MM.1S (cell line): ENCODE results near the gene ADK.
"Not testable (repeated sequence)": the region's sequence is repeated elsewhere in the genome, so short reads cannot be mapped to it uniquely, and the experiment has no call there.

Experiments
- DNase-seq: peaks from one replicate; pipeline ENCODE4 v3.0.0-alpha.2; 2015
- H2AFZ ChIP-seq: fragments of 300-600 bp; sonication (generic); 2 replicates; pipeline ENCODE4 v1.6.0; 2016; ENCODE audit warnings: antibody characterized with exemption, low read length
- H3F3A ChIP-seq: fragments of 300-600 bp; sonication (generic); 2 replicates; pipeline ENCODE4 v1.6.1; 2016; ENCODE audit warnings: mild to moderate bottlenecking, antibody characterized with exemption, low read length, moderate library complexity, mixed read lengths; ENCODE audit not compliant: insufficient read depth
- H3K27ac ChIP-seq: fragments of 300-600 bp; sonication (generic); 2 replicates; pipeline ENCODE4 v1.5.1; 2016; ENCODE audit warnings: mild to moderate bottlenecking, low read length
- H3K27me3 ChIP-seq: fragments of 300-600 bp; sonication (generic); replicated peaks from 2 replicates; pipeline ENCODE4 v1.6.0; 2016; ENCODE audit warnings: low read length; ENCODE audit not compliant: insufficient read depth
- H3K36me3 ChIP-seq: fragments of 300-600 bp; sonication (generic); replicated peaks from 2 replicates; pipeline ENCODE4 v1.6.1; 2016; ENCODE audit warnings: mild to moderate bottlenecking, low read length, mixed read lengths; ENCODE audit not compliant: insufficient read depth
- H3K4me1 ChIP-seq: fragments of 300-600 bp; sonication (generic); 2 replicates; pipeline ENCODE4 v1.6.1; 2016; ENCODE audit warnings: low read length, mixed read lengths
- H3K4me2 ChIP-seq: fragments of 300-600 bp; sonication (generic); 2 replicates; pipeline ENCODE4 v1.6.0; 2016; ENCODE audit warnings: low read depth, low read length
- H3K4me3 ChIP-seq: fragments of 300-600 bp; sonication (generic); 2 replicates; pipeline ENCODE4 v1.5.1; 2016; ENCODE audit warnings: low read length, mixed read lengths
- H3K79me2 ChIP-seq: fragments of 300-600 bp; sonication (generic); 2 replicates; pipeline ENCODE4 v1.6.1; 2016; ENCODE audit warnings: mixed run types, low read length, mixed read lengths
- H3K9ac ChIP-seq: fragments of 300-600 bp; sonication (generic); 2 replicates; pipeline ENCODE4 v1.6.1; 2016; ENCODE audit warnings: low read length, mixed read lengths
- H3K9me2 ChIP-seq: fragments of 300-600 bp; sonication (generic); replicated peaks from 2 replicates; pipeline ENCODE4 v1.6.1; 2016; ENCODE audit warnings: mild to moderate bottlenecking, low read length, mixed read lengths; ENCODE audit not compliant: insufficient read depth
- H3K9me3 ChIP-seq: fragments of 300-600 bp; sonication (generic); replicated peaks from 2 replicates; pipeline ENCODE4 v1.6.1; 2016; ENCODE audit warnings: mild to moderate bottlenecking, low read length, mixed read lengths; ENCODE audit not compliant: insufficient read depth
- H4K20me1 ChIP-seq: fragments of 300-600 bp; sonication (generic); 2 replicates; pipeline ENCODE4 v1.6.1; 2016; ENCODE audit warnings: mild to moderate bottlenecking, low read length, moderate library complexity, mixed read lengths; ENCODE audit not compliant: insufficient read depth
- CTCF ChIP-seq: fragments of 300-600 bp; sonication (generic); IDR thresholded peaks from 2 replicates; pipeline ENCODE4 v1.5.1; 2016; ENCODE audit warnings: antibody characterized with exemption, low read length, mixed read lengths
- EZH2 ChIP-seq: fragments of 300-600 bp; sonication (generic); optimal IDR thresholded peaks from 2 replicates; pipeline ENCODE3; 2017; ENCODE audit warnings: low read depth, mild to moderate bottlenecking, antibody characterized with exemption, low read length, mixed read lengths
- EZH2phosphoT487 ChIP-seq: fragments of 300-600 bp; sonication (generic); IDR thresholded peaks from 2 replicates; pipeline ENCODE4 v1.6.1; 2018; ENCODE audit warnings: antibody characterized with exemption, low read length

Gene ADK

DNA sequence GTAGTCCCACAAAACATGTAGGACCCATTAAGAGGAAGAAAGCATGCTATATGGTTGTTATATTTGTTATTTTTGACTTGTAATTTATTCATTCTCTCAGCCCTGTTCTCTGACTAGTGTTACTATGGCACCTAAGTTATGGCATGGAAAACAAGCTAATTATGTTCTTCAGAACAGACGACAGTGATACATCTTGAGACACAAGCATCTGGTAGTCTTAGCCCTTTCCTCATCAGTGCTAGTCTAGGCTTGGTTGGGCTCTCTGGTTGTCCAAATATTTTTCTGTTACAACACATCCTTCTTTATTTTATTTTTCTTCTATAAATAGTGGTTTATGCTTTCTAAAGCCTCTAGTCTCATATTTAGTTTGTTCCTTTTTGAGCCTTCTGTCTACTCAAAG, 367.0 kb downstream of the ADK start:
- no peaks in the 10 kb centered on the region for H3K36me3 ChIP-seq
- H2AFZ ChIP-seq = no peak overlapping the region
- H4K20me1 ChIP-seq = no peaks in the 10 kb centered on the region
- no peaks in the 10 kb centered on the region for H3K4me1 ChIP-seq
- no peaks in the 10 kb centered on the region for H3F3A ChIP-seq
- DNase-seq = no peak
- H3K79me2 ChIP-seq = 0 out of 2 replicates have a peak, but pooled peaks cover 4% of the 10 kb centered on the region
- no peaks in the 10 kb centered on the region for H3K9me2 ChIP-seq
- H3K9me3 ChIP-seq = no peaks in the 10 kb centered on the region
- no peak overlapping the region for H3K4me2 ChIP-seq
- no peak overlapping the region for H3K9ac ChIP-seq
- no peak overlapping the region for H3K4me3 ChIP-seq
- no peaks in the 10 kb centered on the region for H3K27me3 ChIP-seq
- H3K27ac ChIP-seq = no peak overlapping the region
- no peak for TF ChIP-seq EZH2phosphoT487
- no peak for TF ChIP-seq CTCF
- no peak for TF ChIP-seq EZH2

DNA sequence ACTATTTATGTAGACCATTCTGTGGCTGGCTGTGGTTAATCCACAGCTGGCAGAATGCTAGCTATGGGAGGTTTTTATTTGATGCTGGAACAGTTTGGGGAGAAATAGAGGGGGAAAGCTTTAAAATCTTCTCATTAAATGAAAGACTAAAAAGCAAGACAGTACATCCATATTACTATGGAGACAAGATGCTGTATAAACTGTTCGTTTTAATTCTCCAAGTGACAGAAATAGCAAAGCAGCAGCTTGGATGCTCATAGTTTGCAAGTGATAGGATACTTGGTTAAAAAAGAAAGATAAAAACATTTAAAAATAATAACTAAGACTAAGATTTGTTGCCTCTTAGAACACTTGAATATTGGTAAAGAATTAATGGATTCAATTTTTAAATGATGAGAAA, 370.5 kb downstream of the ADK start:
- Histone ChIP-seq H3K4me2 (no peak overlapping the region), H3K4me3 (no peak overlapping the region), H3K9ac (no peak overlapping the region), H4K20me1 (no peaks in the 10 kb centered on the region), H2AFZ (no peak overlapping the region), H3K9me3 (no peaks in the 10 kb centered on the region), H3K4me1 (no peaks in the 10 kb centered on the region), H3K36me3 (no peaks in the 10 kb centered on the region), H3K79me2 (no peaks in the 10 kb centered on the region), H3K9me2 (no peaks in the 10 kb centered on the region), H3K27ac (no peak overlapping the region), H3F3A (no peaks in the 10 kb centered on the region), H3K27me3 (no peaks in the 10 kb centered on the region)
- no peak for DNase-seq
- TF ChIP-seq CTCF (no peak), EZH2phosphoT487 (no peak)

GRCh38 chr10:74523199-74523598, 372.2 kb downstream of the ADK start:
- no peak overlapping the region for H3K4me2 ChIP-seq
- H3K4me3 ChIP-seq = no peak overlapping the region
- H3K9me2 ChIP-seq = no peaks in the 10 kb centered on the region
- no peak overlapping the region for H2AFZ ChIP-seq
- H3K9ac ChIP-seq = no peak overlapping the region
- H3K27me3 ChIP-seq = no peaks in the 10 kb centered on the region
- no peaks in the 10 kb centered on the region for H3K36me3 ChIP-seq
- H4K20me1 ChIP-seq = no peaks in the 10 kb centered on the region
- no peaks in the 10 kb centered on the region for H3K9me3 ChIP-seq
- DNase-seq = no peak
- no peak overlapping the region for H3K27ac ChIP-seq
- TF ChIP-seq EZH2phosphoT487 = no peak
- no peak for TF ChIP-seq EZH2
- TF ChIP-seq CTCF = no peak
- H3K79me2 ChIP-seq = no peaks in the 10 kb centered on the region
- H3F3A ChIP-seq = no peaks in the 10 kb centered on the region
- no peaks in the 10 kb centered on the region for H3K4me1 ChIP-seq

DNA sequence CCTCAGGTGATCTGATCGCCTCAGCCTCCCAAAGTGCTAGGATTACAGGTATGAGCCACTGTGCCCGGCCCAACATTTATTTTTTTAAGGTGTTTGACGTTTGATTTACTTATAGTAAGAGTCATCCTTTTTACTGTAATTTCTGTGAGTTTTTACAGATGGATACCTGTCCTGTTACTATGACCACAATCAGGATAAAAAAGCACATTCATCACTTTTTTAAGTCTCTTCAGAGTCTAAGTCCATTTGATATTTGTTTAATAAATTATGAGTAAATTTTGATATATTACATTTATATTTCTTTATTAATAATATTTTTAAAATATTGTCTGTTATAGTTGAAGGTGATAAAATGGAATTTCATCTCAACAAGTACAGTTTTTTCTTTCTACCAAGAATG, 374.9 kb downstream of the ADK start:
- H3K9me3 ChIP-seq = no peaks in the 10 kb centered on the region
- TF ChIP-seq EZH2 (no peak), CTCF (no peak), EZH2phosphoT487 (no peak)
- no peaks in the 10 kb centered on the region for H3K36me3 ChIP-seq
- H3K9ac ChIP-seq = no peak overlapping the region
- no peak for DNase-seq
- no peaks in the 10 kb centered on the region for H3K27me3 ChIP-seq
- H2AFZ ChIP-seq = no peak overlapping the region
- no peak overlapping the region for H3K4me2 ChIP-seq
- H3K79me2 ChIP-seq = no peaks in the 10 kb centered on the region
- no peaks in the 10 kb centered on the region for H3K4me1 ChIP-seq
- H3K4me3 ChIP-seq = no peak overlapping the region
- H4K20me1 ChIP-seq = no peaks in the 10 kb centered on the region
- H3K27ac ChIP-seq = no peak overlapping the region
- no peaks in the 10 kb centered on the region for H3K9me2 ChIP-seq
- no peaks in the 10 kb centered on the region for H3F3A ChIP-seq

DNA sequence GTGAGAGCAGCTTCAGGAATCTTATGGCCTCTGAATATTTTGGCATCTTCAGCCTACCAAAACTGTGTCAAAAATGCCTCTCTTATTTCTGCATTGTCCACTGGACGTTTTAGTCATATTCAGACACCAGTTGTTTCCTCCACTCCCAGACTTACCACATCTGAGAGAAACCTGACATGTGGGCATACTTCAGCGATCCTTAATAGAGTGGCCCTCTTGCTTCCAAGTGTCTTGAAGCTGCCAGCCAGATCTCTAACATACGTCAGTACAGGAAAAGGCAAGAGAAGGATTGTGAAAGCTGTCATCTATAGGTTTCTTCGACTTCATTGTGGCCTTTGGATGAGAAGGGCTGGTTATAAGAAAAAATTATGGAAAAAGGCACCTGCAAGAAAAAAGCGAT, 376.6 kb downstream of the ADK start:
- not testable (repeated sequence) for H3K9me3 ChIP-seq, H3K27me3 ChIP-seq, H3K79me2 ChIP-seq, H3K4me3 ChIP-seq, H3K9me2 ChIP-seq, H3K27ac ChIP-seq, H4K20me1 ChIP-seq, H3K4me2 ChIP-seq, H3K9ac ChIP-seq, H3F3A ChIP-seq, H3K36me3 ChIP-seq, H3K4me1 ChIP-seq, H2AFZ ChIP-seq, DNase-seq
